ENCODE measurements around the gene EHBP1. TPM values are rescaled to one million over a fixed set of nuclear protein-coding genes. Genes with fewer than 3 reads are reported as not detected.

Gene EHBP1
- polyA plus RNA-seq, 6 donors from 2014 or later: 1.4 to 18.3 (median 16.2) TPM

GRCh38 chr2:63081404-63081803 lies 375.9 kb downstream of the EHBP1 start:
- H3K36me3 Mint-ChIP-seq: no peaks in the 10 kb centered on the region

GRCh38 chr2:63086687-63087086 lies 381.2 kb downstream of the EHBP1 start:
- H3K27me3 Mint-ChIP-seq: peaks cover 18 to 27% (median 25%) of the 10 kb centered on the region in 3 donors
- no peaks in the 10 kb centered on the region for H3K4me1 Mint-ChIP-seq
- ATAC-seq (ENCODE audit: low read depth in 2 of 2) (no peak), DNase-seq (no peak)
- no peaks in the 10 kb centered on the region for H3K36me3 Mint-ChIP-seq
- H3K4me3 Mint-ChIP-seq: no peak overlapping the region
- H3K9me3 Mint-ChIP-seq: peaks cover 0 to 17% (median 3%) of the 10 kb centered on the region in 7 donors
- H3K27ac Mint-ChIP-seq: no peak overlapping the region

More at GRCh38 chr2:63081404-63081803, 375.9 kb downstream of the EHBP1 start:
- no peak for ATAC-seq (ENCODE audit: low read depth in 2 of 2)
- peaks cover 0 to 8% (median 0%) of the 10 kb centered on the region in 7 donors for H3K9me3 Mint-ChIP-seq
- H3K27ac Mint-ChIP-seq: no peak overlapping the region
- H3K4me1 Mint-ChIP-seq: no peaks in the 10 kb centered on the region
- H3K4me3 Mint-ChIP-seq: no peak overlapping the region
- DNase-seq: no peak
- peaks cover 25 to 42% (median 40%) of the 10 kb centered on the region in 3 donors for H3K27me3 Mint-ChIP-seq

- no peaks in the 10 kb centered on the region for H3K36me3 Mint-ChIP-seq
- peaks cover 0 to 13% (median 6%) of the 10 kb centered on the region in 7 donors for H3K9me3 Mint-ChIP-seq
- H3K27me3 Mint-ChIP-seq: peaks cover 9 to 24% (median 23%) of the 10 kb centered on the region in 3 donors
- H3K4me1 Mint-ChIP-seq: no peaks in the 10 kb centered on the region
- H3K4me3 Mint-ChIP-seq: no peak overlapping the region
- DNase-seq: no peak
- no peak overlapping the region for H3K27ac Mint-ChIP-seq
- ATAC-seq (ENCODE audit: low read depth in 2 of 2): no peak
Measured at GRCh38 chr2:63092401-63092800, 386.9 kb downstream of the EHBP1 start.

GRCh38 chr2:63092857-63093256 lies 387.3 kb downstream of the EHBP1 start:
- DNase-seq: no peak
- Mint-ChIP-seq H3K27me3 (peaks cover 8 to 24% (median 23%) of the 10 kb centered on the region in 3 donors), H3K27ac (no peak overlapping the region), H3K4me3 (no peak overlapping the region), H3K9me3 (peaks cover 0 to 12% (median 6%) of the 10 kb centered on the region in 7 donors), H3K4me1 (no peaks in the 10 kb centered on the region), H3K36me3 (no peaks in the 10 kb centered on the region)
- ATAC-seq (ENCODE audit: low read depth in 2 of 2): no peak

- no peak for DNase-seq
Measured at GRCh38 chr2:63093502-63093901, 388.0 kb downstream of the EHBP1 start.

More at GRCh38 chr2:63093502-63093901, 388.0 kb downstream of the EHBP1 start:
- Mint-ChIP-seq H3K27me3 (peaks cover 8 to 24% (median 23%) of the 10 kb centered on the region in 3 donors), H3K4me1 (no peaks in the 10 kb centered on the region), H3K4me3 (no peak overlapping the region), H3K27ac (no peak overlapping the region), H3K9me3 (peaks cover 0 to 12% (median 4%) of the 10 kb centered on the region in 7 donors), H3K36me3 (no peaks in the 10 kb centered on the region)
- ATAC-seq (ENCODE audit: low read depth in 2 of 2): no peak

Other genes with a start within 250 kb of the EHBP1 start
- gene TMEM17, start 199.5 kb upstream of the EHBP1 start, polyA plus RNA-seq (ENCODE audit: low read depth in 6 of 6): not detected

Data from naive B cell (primary cell).